ENCODE results near the gene IRF8.

Gene IRF8

DNA sequence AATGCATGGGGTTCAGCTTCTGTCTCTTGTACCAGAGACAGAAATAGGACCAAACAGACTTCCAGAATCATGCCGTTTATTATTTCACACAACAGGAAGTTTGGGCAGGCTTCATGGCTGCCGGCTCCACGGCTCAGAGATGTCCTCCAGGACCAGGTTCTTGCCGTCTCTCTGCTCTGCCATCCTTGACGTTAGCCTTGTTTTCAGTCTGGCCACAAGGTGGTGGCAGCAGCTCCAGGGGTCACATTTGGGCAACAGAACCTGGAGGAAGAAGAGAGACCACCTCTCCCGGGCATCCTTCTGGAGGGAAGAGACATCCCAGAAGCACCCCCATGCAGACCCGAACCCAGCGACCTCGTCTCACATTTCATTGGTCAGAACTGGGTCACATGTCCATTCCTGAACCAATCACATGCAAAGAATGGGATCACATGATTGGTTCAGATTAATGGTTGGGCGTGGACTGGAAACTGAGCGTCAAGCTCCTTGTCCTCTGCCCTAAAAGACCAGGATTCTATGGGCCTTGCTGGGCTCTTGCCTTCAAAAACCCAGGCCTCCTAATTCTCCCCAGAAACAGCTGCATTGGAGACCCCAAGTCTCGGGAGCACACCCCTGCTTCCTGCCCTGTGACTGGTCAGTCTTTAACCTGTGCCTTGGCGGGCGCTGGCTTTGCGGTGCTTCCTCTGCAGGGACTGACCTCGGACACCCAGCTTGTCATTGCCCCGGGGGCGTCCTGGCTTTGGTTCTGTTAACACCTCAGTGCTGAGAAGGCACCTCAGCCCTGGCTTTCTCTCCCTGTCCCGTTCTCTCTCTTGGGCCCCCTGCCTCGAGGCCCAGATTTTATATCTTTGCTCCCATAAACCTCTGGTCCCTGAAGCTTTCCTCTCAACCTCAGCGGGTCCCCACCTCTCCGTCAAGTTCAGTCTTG is 63.3 kb downstream of the IRF8 start:
- no peak for TF ChIP-seq ZFX (IDR thresholded peaks at IDR 0.05; ENCODE audit: borderline replicate concordance)
- TF ChIP-seq, protein P1, sequence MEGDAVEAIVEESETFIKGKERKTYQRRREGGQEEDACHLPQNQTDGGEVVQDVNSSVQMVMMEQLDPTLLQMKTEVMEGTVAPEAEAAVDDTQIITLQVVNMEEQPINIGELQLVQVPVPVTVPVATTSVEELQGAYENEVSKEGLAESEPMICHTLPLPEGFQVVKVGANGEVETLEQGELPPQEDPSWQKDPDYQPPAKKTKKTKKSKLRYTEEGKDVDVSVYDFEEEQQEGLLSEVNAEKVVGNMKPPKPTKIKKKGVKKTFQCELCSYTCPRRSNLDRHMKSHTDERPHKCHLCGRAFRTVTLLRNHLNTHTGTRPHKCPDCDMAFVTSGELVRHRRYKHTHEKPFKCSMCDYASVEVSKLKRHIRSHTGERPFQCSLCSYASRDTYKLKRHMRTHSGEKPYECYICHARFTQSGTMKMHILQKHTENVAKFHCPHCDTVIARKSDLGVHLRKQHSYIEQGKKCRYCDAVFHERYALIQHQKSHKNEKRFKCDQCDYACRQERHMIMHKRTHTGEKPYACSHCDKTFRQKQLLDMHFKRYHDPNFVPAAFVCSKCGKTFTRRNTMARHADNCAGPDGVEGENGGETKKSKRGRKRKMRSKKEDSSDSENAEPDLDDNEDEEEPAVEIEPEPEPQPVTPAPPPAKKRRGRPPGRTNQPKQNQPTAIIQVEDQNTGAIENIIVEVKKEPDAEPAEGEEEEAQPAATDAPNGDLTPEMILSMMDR (IDR thresholded peaks at IDR 0.05): no peak
- no peak overlapping the region for H3K27ac ChIP-seq

DNA sequence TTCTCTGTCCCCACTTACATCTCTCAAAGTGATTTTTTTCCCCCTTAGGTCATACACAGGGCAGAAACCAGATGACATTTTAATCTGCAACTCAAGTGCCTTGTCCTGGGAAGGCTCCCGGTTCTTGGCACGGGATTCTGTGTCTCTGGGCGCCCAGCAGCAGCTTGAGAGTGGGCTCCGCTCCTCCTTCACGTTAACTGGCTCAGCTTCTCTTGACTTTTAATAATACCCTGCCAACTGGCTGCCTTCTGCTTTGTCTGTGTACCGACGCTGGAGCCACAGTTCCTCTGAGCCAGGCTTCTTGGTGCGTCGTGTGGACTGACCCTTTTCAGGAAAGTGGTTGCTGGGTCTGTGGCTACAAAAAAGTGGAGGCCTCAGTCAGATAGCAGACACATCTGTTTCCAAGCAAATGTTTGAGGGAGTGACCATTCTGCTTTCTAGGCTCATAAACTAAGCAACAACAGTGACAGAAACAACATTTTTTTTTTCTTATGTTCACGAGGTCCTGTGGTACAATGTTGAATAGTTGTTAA is 64.9 kb downstream of the IRF8 start:
- no peak overlapping the region for H3K27ac ChIP-seq
- TF ChIP-seq, protein P1 (IDR thresholded peaks at IDR 0.05): no peak
- no peak for TF ChIP-seq ZFX (IDR thresholded peaks at IDR 0.05; ENCODE audit: borderline replicate concordance)

DNA sequence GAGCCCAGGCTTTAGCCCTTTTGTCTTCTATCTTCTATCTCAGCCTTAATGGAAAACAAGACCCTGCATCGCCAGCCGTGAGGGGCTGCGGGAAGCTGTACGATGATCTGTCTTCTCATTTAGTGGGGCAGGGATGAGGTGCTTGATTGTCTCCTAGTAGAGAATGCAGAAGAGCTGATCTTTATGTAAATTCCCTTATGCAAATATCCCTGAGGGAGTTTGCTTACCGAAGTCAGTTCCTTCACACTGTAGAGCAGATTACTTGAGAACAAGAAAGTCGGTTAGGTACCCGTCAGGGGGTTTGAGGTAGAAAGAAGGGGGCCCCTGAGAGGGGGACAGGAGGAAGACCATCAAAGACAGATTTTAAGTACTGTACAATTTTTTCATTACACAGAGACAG is 66.2 kb downstream of the IRF8 start:
- TF ChIP-seq, protein P1 (IDR thresholded peaks at IDR 0.05): no peak
- no peak for TF ChIP-seq ZFX (IDR thresholded peaks at IDR 0.05; ENCODE audit: borderline replicate concordance)
- H3K27ac ChIP-seq: no peak overlapping the region

DNA sequence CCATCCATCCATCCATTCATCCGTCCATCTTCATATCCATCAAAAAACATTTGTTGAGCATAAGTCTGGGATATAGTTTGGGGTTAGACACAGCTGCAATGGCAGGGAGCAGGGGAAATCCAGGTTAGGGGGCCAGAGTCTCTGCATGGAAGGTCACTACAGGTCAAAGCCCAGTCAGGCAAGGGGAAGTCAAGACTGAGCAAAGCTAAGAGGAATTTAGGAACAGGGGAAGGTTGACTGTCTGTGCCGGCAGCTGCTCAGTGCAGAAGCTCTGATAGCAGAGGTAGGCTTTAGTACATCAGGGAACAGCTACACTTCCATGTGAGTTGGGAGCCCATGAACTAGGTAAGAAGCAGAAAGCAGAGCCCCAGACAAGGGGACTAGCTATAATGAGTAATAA is 68.1 kb downstream of the IRF8 start:
- TF ChIP-seq, protein P1 (IDR thresholded peaks at IDR 0.05): no peak
- no peak for TF ChIP-seq ZFX (IDR thresholded peaks at IDR 0.05; ENCODE audit: borderline replicate concordance)
- no peak overlapping the region for H3K27ac ChIP-seq

DNA sequence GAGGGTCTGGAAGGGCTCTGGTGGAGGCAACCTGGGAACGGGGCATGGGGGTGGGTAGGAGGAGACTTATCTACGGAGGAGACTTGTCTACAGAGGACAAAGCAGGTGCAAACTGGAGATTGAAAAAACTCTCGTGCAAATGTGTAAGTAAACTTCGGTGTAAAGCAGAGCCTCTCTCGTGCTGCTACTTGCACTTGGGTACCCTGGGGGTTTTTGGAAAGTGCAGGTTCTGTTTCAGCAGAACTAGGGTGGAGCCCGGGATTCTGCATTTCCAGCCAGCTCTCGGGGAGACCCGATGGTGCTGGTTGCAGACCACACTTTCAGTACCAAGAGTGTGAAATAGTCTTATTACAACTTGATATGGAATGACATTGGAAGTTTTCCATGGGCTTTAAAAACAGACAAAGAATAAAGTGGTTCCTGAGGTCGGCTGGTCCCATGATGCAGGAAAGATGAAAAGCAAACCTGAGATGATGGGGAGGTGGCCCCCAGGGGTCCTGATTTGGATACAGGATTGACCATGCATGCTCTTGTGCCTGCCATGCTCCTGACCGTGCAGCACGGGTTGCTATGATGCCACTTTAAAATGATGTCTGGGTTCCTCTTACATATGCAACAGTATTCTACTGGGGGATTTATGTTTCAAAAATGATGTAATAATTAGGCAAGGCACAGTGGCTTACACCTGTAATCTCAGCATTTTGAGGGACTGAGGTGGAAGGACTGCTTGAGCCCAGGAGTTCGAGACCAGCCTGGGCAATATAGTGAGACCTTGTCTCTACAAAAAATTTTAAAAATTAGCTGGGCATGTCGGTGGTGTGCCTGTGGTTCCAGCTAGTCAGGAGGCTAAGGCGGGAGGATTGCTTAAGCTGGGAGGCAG is 69.3 kb downstream of the IRF8 start:
- H3K27ac ChIP-seq: no peak overlapping the region
- TF ChIP-seq ZFX (IDR thresholded peaks at IDR 0.05; ENCODE audit: borderline replicate concordance): no peak
- TF ChIP-seq, protein P1 (IDR thresholded peaks at IDR 0.05): no peak

DNA sequence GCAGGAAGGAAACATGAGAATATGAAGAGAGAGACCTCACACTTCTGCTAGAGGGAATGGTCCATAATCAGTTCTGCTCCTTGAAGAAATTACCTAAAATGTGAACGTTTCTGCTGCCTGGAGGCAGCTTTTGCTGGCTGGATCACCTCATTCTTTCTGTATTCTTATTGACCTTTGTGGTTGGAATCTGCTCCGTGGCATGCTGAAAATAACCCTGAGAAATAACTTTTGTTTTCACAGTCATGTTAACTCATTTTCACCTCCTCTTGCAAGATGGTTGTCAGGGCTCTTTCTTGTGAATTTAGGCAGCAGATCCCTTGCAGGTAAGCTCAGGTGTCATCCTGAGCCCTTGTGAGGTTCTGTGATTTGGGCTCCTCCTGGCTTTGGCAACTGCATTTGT is 70.2 kb downstream of the IRF8 start:
- TF ChIP-seq, protein P1 (IDR thresholded peaks at IDR 0.05): no peak
- TF ChIP-seq ZFX (IDR thresholded peaks at IDR 0.05; ENCODE audit: borderline replicate concordance): no peak
- H3K27ac ChIP-seq: no peak overlapping the region
